HepG2 (cell line): ENCODE data around the gene TPPP2. TPM values are rescaled to one million over a fixed set of nuclear protein-coding genes. Genes with fewer than 3 reads are reported as not detected.

Experiments
- AGO2 ChIP-seq: fragments of 200-400 bp; formaldehyde crosslinking; optimal IDR thresholded peaks from 2 replicates; pipeline ENCODE3; 2017; ENCODE audit warnings: mild to moderate bottlenecking, low read depth, low read length, moderate library complexity
- DMTF1 ChIP-seq: sonication (generic); formaldehyde crosslinking; IDR thresholded peaks from 2 replicates; pipeline ENCODE4 v1.4.0; 2020; ENCODE audit warnings: mild to moderate bottlenecking, missing genetic modification reagents
- FOXC1 ChIP-seq: sonication (generic); formaldehyde crosslinking; IDR thresholded peaks from 2 replicates; pipeline ENCODE4 v1.8.0; 2022; ENCODE audit warnings: mild to moderate bottlenecking, missing genetic modification reagents, borderline replicate concordance
- FOXM1 ChIP-seq: sonication (generic); formaldehyde crosslinking; IDR thresholded peaks from 2 replicates; pipeline ENCODE4 v1.5.0; 2020; ENCODE audit warnings: missing genetic modification reagents
- MAZ ChIP-seq, 2 experiments: sonication (generic) in 1 of 2; formaldehyde crosslinking in 1 of 2; IDR thresholded peaks; 2 replicates each; pipeline versions ENCODE4 v1.5.0 to v1.6.1; 2012 to 2020; ENCODE audit warnings: low read depth in 2 of 2, mild to moderate bottlenecking in 2 of 2, borderline replicate concordance in 1 of 2, improper control_type of control experiment in 1 of 2, low read length in 1 of 2, missing genetic modification reagents in 1 of 2, moderate library complexity in 1 of 2
- NR2F6 ChIP-seq, 2 experiments: IDR thresholded peaks; 2 replicates each; pipeline ENCODE4 v1.6.1; 2016; ENCODE audit warnings: antibody characterized with exemption in 1 of 2, mild to moderate bottlenecking in 1 of 2
- PPARG ChIP-seq: conservative IDR thresholded peaks from 2 replicates; pipeline ENCODE4 v1.6.1; 2016; ENCODE audit warnings: missing biosample characterization, missing genetic modification reagents
- RAD21 ChIP-seq: fragments of 450-650 bp; formaldehyde crosslinking; IDR thresholded peaks from 2 replicates; pipeline ENCODE4 v1.5.0; 2020; ENCODE audit warnings: mild to moderate bottlenecking
- STAG1 ChIP-seq: sonication (generic); formaldehyde crosslinking; IDR thresholded peaks from 2 replicates; pipeline ENCODE4 v1.4.0; 2020; ENCODE audit warnings: missing genetic modification reagents
- TOE1 ChIP-seq: sonication (generic); formaldehyde crosslinking; IDR thresholded peaks from 2 replicates; pipeline ENCODE4 v1.4.0; 2020; ENCODE audit warnings: mild to moderate bottlenecking, missing genetic modification reagents
- TOPORS ChIP-seq: sonication (generic); formaldehyde crosslinking; IDR thresholded peaks from 2 replicates; pipeline ENCODE4 v1.8.0; 2023; ENCODE audit warnings: mild to moderate bottlenecking, missing genetic modification reagents
- ZFP91 ChIP-seq: sonication (generic); formaldehyde crosslinking; IDR thresholded peaks from 2 replicates; pipeline ENCODE4 v1.9.0; 2022; ENCODE audit warnings: missing genetic modification reagents, mild to moderate bottlenecking, borderline replicate concordance
- ZNF234 ChIP-seq: sonication (generic); formaldehyde crosslinking; conservative IDR thresholded peaks from 2 replicates; pipeline ENCODE4 v1.5.1; 2020; ENCODE audit warnings: mild to moderate bottlenecking, missing genetic modification reagents
- ZNF552 ChIP-seq: sonication (generic); formaldehyde crosslinking; IDR thresholded peaks from 2 replicates; pipeline ENCODE4 v1.9.0; 2022; ENCODE audit warnings: missing genetic modification reagents, mild to moderate bottlenecking, borderline replicate concordance
- ZSCAN21 ChIP-seq: sonication (generic); formaldehyde crosslinking; IDR thresholded peaks from 2 replicates; pipeline ENCODE4 v1.8.0; 2022; ENCODE audit warnings: mild to moderate bottlenecking, missing genetic modification reagents, moderate library complexity, borderline replicate concordance
- polyA plus RNA-seq, 8 experiments: library from polyadenylated mRNA; depleted of rRNA in 3 of 8; stranded (reverse) in 7 of 8; unstranded in 1 of 8; fragments of >200 nt; fragmentation: Illumina TruSeq in 4 of 8; extraction: Trizol in 4 of 8; gene quantifications; 2 replicates each; pipeline versions ENCODE4 v1.2.1 to v1.2.3, GENCODE V29; 2011 to 2016; ENCODE audit warnings: low read depth in 4 of 8, missing spikeins in 1 of 8, mixed read lengths in 1 of 8; ENCODE audit not compliant: insufficient read depth in 1 of 8
- total RNA-seq, 5 experiments: library from RNA; depleted of rRNA; stranded (reverse); fragments of >200 nt; fragmentation: Illumina TruSeq; extraction: Trizol; gene quantifications; 2 replicates each; pipeline ENCODE4 v1.2.3, GENCODE V29; 2016; ENCODE audit warnings: low read depth in 1 of 5
- TF ChIP-seq, protein P1 (sequence below): IDR thresholded peaks from 2 replicates; pipeline ENCODE4 v1.6.1; 2016; ENCODE audit warnings: low read depth, borderline replicate concordance
- TF ChIP-seq, protein P2 (sequence below): sonication (generic); formaldehyde crosslinking; IDR thresholded peaks from 2 replicates; pipeline ENCODE4 v1.4.0; 2020; ENCODE audit warnings: missing genetic modification reagents
- TF ChIP-seq, protein P3 (sequence below): sonication (generic); formaldehyde crosslinking; IDR thresholded peaks from 2 replicates; pipeline ENCODE4 v1.4.0; 2020; ENCODE audit warnings: missing genetic modification reagents
- TF ChIP-seq, protein P4 (sequence below): sonication (generic); formaldehyde crosslinking; conservative IDR thresholded peaks from 2 replicates; pipeline ENCODE4 v1.8.0; 2022; ENCODE audit warnings: mild to moderate bottlenecking, moderate library complexity, missing genetic modification reagents

Gene TPPP2
- total and polyA plus RNA-seq, 2 of the 13 experiments (the other 11 are each of a cell fraction or from before 2014, with no cell fraction given) = 0.58 to 4.2 TPM

DNA sequence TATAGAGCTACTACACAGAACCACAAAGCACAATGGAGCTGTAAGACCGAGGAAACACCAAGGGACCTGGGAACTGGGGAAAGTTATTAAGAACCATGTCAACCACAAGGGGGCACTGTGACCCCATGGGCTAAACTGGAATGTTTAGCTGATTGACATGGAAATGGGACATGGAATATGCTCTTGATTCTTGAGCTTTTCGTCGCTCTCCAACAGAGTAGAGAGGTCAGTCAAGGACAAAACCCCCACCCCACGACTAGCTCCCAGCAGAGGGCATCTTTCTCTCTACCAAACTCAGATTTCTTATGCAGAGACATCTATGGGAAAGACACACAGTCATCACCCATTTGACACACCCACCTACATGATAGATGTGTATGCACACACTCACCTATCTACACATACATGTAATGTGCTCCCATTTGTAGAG is 15.2 kb upstream of the TPPP2 start (continued):
- TF ChIP-seq TOE1 (CRISPR knock-in tag) (peak; percentile 72; the same call in 1 of the 2 replicates), FOXC1 (CRISPR knock-in tag) (peak; percentile 64; the same call in 1 of the 2 replicates), STAG1 (peak; percentile 99), NR2F6 (IDR thresholded peaks at IDR 0.05) (peak; percentile 39), NR2F6 (CRISPR knock-in tag; IDR thresholded peaks at IDR 0.05) (peak; percentile 52; the same call in 1 of the 2 replicates), ZNF552 (CRISPR knock-in tag) (no peak), RAD21 (CRISPR knock-in tag) (peak; percentile 99), TOPORS (CRISPR knock-in tag) (no peak), FOXM1 (CRISPR knock-in tag) (no peak), ZFP91 (CRISPR knock-in tag) (no peak), MAZ (IDR thresholded peaks at IDR 0.05; ENCODE audit: borderline replicate concordance, low read depth, low read length) (no peak), MAZ (CRISPR knock-in tag; IDR thresholded peaks at IDR 0.05; ENCODE audit: low read depth) (peak; percentile 42; the same call in 1 of the 2 replicates), ZNF234 (CRISPR knock-in tag) (no peak), ZSCAN21 (CRISPR knock-in tag) (0 out of 2 replicates have a peak, but pooled peaks have one; percentile 45), AGO2 (no peak), PPARG (CRISPR knock-in tag) (peak; percentile 64; the same call in 1 of the 2 replicates), DMTF1 (no peak)
- TF ChIP-seq, protein P1, sequence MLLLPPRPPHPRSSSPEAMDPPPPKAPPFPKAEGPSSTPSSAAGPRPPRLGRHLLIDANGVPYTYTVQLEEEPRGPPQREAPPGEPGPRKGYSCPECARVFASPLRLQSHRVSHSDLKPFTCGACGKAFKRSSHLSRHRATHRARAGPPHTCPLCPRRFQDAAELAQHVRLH (CRISPR knock-in tag) = peak; percentile 82; the same call in 1 of the 2 replicates
- TF ChIP-seq, protein P2, sequence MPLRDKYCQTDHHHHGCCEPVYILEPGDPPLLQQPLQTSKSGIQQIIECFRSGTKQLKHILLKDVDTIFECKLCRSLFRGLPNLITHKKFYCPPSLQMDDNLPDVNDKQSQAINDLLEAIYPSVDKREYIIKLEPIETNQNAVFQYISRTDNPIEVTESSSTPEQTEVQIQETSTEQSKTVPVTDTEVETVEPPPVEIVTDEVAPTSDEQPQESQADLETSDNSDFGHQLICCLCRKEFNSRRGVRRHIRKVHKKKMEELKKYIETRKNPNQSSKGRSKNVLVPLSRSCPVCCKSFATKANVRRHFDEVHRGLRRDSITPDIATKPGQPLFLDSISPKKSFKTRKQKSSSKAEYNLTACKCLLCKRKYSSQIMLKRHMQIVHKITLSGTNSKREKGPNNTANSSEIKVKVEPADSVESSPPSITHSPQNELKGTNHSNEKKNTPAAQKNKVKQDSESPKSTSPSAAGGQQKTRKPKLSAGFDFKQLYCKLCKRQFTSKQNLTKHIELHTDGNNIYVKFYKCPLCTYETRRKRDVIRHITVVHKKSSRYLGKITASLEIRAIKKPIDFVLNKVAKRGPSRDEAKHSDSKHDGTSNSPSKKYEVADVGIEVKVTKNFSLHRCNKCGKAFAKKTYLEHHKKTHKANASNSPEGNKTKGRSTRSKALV (CRISPR knock-in tag) = no peak
- TF ChIP-seq, protein P3, sequence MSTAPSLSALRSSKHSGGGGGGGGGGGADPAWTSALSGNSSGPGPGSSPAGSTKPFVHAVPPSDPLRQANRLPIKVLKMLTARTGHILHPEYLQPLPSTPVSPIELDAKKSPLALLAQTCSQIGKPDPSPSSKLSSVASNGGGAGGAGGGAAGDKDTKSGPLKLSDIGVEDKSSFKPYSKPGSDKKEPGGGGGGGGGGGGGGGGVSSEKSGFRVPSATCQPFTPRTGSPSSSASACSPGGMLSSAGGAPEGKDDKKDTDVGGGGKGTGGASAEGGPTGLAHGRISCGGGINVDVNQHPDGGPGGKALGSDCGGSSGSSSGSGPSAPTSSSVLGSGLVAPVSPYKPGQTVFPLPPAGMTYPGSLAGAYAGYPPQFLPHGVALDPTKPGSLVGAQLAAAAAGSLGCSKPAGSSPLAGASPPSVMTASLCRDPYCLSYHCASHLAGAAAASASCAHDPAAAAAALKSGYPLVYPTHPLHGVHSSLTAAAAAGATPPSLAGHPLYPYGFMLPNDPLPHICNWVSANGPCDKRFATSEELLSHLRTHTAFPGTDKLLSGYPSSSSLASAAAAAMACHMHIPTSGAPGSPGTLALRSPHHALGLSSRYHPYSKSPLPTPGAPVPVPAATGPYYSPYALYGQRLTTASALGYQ (CRISPR knock-in tag) = no peak
- TF ChIP-seq, protein P4, sequence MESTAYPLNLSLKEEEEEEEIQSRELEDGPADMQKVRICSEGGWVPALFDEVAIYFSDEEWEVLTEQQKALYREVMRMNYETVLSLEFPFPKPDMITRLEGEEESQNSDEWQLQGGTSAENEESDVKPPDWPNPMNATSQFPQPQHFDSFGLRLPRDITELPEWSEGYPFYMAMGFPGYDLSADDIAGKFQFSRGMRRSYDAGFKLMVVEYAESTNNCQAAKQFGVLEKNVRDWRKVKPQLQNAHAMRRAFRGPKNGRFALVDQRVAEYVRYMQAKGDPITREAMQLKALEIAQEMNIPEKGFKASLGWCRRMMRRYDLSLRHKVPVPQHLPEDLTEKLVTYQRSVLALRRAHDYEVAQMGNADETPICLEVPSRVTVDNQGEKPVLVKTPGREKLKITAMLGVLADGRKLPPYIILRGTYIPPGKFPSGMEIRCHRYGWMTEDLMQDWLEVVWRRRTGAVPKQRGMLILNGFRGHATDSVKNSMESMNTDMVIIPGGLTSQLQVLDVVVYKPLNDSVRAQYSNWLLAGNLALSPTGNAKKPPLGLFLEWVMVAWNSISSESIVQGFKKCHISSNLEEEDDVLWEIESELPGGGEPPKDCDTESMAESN = peak; percentile 66; the same call in 1 of the 2 replicates
